Fibroblast of lung (primary cell): ENCODE measurements around the gene MKRN2.

Experiments
- CTCF ChIP-seq, 2 donors: IDR thresholded peaks in 1 of 2; conservative IDR thresholded peaks in 1 of 2; 1 replicate in 1 of 2; 2 replicates in 1 of 2; pipeline ENCODE4 v1.5.1; 2011 to 2012; ENCODE audit warnings: low read length in 2 of 2, control low read depth in 1 of 2, inconsistent platforms in 1 of 2, low read depth in 1 of 2, mild to moderate bottlenecking in 1 of 2
- EZH2 ChIP-seq: IDR thresholded peaks from 2 replicates; pipeline ENCODE4 v1.5.1; 2012; ENCODE audit warnings: low read length, control low read depth, mild to moderate bottlenecking; ENCODE audit errors: missing control alignments

- TF ChIP-seq CTCF (conservative IDR thresholded peaks at IDR 0.05 in 1 of 2, IDR thresholded peaks at IDR 0.05 in 1 of 2; ENCODE audit: low read depth in 1 of 2, low read length in 2 of 2) = no peak
- no peak for TF ChIP-seq EZH2
Observed at GRCh38 chr3:12569836-12570235, 12.9 kb downstream of the MKRN2 start.
